HepG2 (cell line): Measurements from ENCODE around the gene LTBR. TPM values are rescaled to one million over a fixed set of nuclear protein-coding genes. Genes with fewer than 3 reads are reported as not detected.

Experiments used
- ATAC-seq: fragments of 200-7000 bp; cut with Tn5 transposase; 3 replicates; pipeline ENCODE4 v1.9.1; 2020; ENCODE audit warnings: mild to moderate bottlenecking, moderate library complexity
- BruUV-seq: library from RNA; stranded (reverse); fragments of 400-500 nt; replicated peaks from 2 replicates; lab custom pipeline; 2021; lab: Mats Ljungman, UMichigan
- CTCF ChIA-PET: fragments of 300-600 bp; formaldehyde crosslinking; extraction: SDS; loops from one replicate; lab custom pipeline; 2021; ENCODE audit warnings: low total read pairs, inconsistent platforms, low intra/inter-chr PET ratio; lab: Yijun Ruan, JAX
- POLR2A ChIA-PET: fragments of 350-600 bp; sonication (Branson Sonifier 250); formaldehyde crosslinking; loops from one replicate; lab custom pipeline; 2020; ENCODE audit warnings: antibody characterized with exemption, inconsistent platforms; lab: Yijun Ruan, JAX
- DNase-seq: peaks from one replicate; pipeline ENCODE4 v3.0.0-alpha.2; 2015; ENCODE audit warnings: low spot score
- FAIRE-seq: peaks from 3 replicates; lab custom pipeline; 2011; peaks lifted over from hg19 to GRCh38; lab: Jason Lieb, UNC
- H2AFZ ChIP-seq: one replicate; pipeline ENCODE4 v1.6.1; 2011; ENCODE audit warnings: low read length, inconsistent platforms
- H3K27ac ChIP-seq: fragments of 300-600 bp; 3 replicates; pipeline ENCODE4 v1.8.0; 2011; ENCODE audit warnings: mixed run types, mild to moderate bottlenecking, mixed read lengths, low read length, inconsistent platforms; ENCODE audit not compliant: insufficient read depth; ENCODE audit errors: extremely low read length
- H3K27me3 ChIP-seq, 2 experiments: fragments of 200-600 bp in 1 of 2; 2 replicates in 1 of 2; 3 replicates in 1 of 2; pipeline versions ENCODE4 v1.6.0 to v1.8.0; 2011; ENCODE audit warnings: low read length in 2 of 2, mild to moderate bottlenecking in 2 of 2, moderate library complexity in 2 of 2, inconsistent platforms in 1 of 2; ENCODE audit not compliant: insufficient read depth in 2 of 2, control insufficient read depth in 1 of 2
- H3K36me3 ChIP-seq, 2 experiments: fragments of 200-600 bp in 1 of 2; replicated peaks in 1 of 2; 2 replicates in 1 of 2; 3 replicates in 1 of 2; pipeline versions ENCODE4 v1.5.1 to v1.8.0; 2011; ENCODE audit warnings: low read length in 2 of 2, inconsistent platforms in 1 of 2; ENCODE audit not compliant: insufficient read depth in 2 of 2, control insufficient read depth in 1 of 2
- H3K4me1 ChIP-seq: 2 replicates; pipeline ENCODE4 v1.5.1; 2012; ENCODE audit warnings: low read length, inconsistent platforms; ENCODE audit not compliant: insufficient read depth
- H3K4me2 ChIP-seq: 2 replicates; pipeline ENCODE4 v1.6.0; 2011; ENCODE audit warnings: low read depth, low read length, inconsistent platforms
- H3K4me3 ChIP-seq, 3 experiments: fragments of 200-600 bp in 1 of 3; sonication (generic), shearing (Covaris generic) in 1 of 3; replicated peaks in 1 of 3; 2 replicates each; pipeline ENCODE4 v1.5.1; 2011 to 2016; ENCODE audit warnings: low read length in 3 of 3, inconsistent platforms in 2 of 3, low read depth in 2 of 3, mild to moderate bottlenecking in 2 of 3, control low read depth in 1 of 3, mixed read lengths in 1 of 3; ENCODE audit not compliant: insufficient read depth in 1 of 3
- H3K79me2 ChIP-seq: one replicate; pipeline ENCODE4 v1.6.1; 2011; ENCODE audit warnings: low read length, inconsistent platforms; ENCODE audit not compliant: insufficient read depth
- H3K9ac ChIP-seq: 2 replicates; pipeline ENCODE4 v1.6.0; 2011; ENCODE audit warnings: mild to moderate bottlenecking, low read depth, low read length, inconsistent platforms; ENCODE audit not compliant: insufficient read depth
- H3K9me3 ChIP-seq: 2 replicates; pipeline ENCODE4 v1.5.1; 2012; ENCODE audit warnings: mild to moderate bottlenecking, low read length
- H4K20me1 ChIP-seq: 2 replicates; pipeline ENCODE4 v1.6.0; 2011; ENCODE audit warnings: inconsistent platforms, mild to moderate bottlenecking, low read length, moderate library complexity; ENCODE audit not compliant: insufficient read depth
- AKNA ChIP-seq: sonication (generic); formaldehyde crosslinking; IDR thresholded peaks from 2 replicates; pipeline ENCODE4 v1.4.0; 2020; ENCODE audit warnings: missing genetic modification reagents, borderline replicate concordance
- ATF7-NPFF ChIP-seq: sonication (generic); formaldehyde crosslinking; IDR thresholded peaks from 2 replicates; pipeline ENCODE4 v1.8.1; 2023; ENCODE audit warnings: mild to moderate bottlenecking, low read depth, missing genetic modification reagents, moderate library complexity
- IKZF1 ChIP-seq: fragments of 450-650 bp; IDR thresholded peaks from 2 replicates; pipeline ENCODE4 v1.7.1; 2016
- SMAD1 ChIP-seq: sonication (generic); formaldehyde crosslinking; IDR thresholded peaks from 2 replicates; pipeline ENCODE4 v1.4.0; 2020; ENCODE audit warnings: missing genetic modification reagents, low read depth, mild to moderate bottlenecking, borderline replicate concordance
- ZBTB43 ChIP-seq: sonication (generic); formaldehyde crosslinking; conservative IDR thresholded peaks from 2 replicates; pipeline ENCODE4 v1.4.0; 2020; ENCODE audit warnings: missing genetic modification reagents
- ZNF451 ChIP-seq: sonication (generic); formaldehyde crosslinking; IDR thresholded peaks from 2 replicates; pipeline ENCODE4 v1.5.0; 2020; ENCODE audit warnings: mild to moderate bottlenecking, missing genetic modification reagents
- ZNF564 ChIP-seq: sonication (generic); formaldehyde crosslinking; IDR thresholded peaks from 2 replicates; pipeline ENCODE4 v1.8.1; 2023; ENCODE audit warnings: mild to moderate bottlenecking, missing genetic modification reagents
- ZNF713 ChIP-seq: sonication (generic); formaldehyde crosslinking; IDR thresholded peaks from 2 replicates; pipeline ENCODE4 v1.4.0; 2020; ENCODE audit warnings: mild to moderate bottlenecking, missing genetic modification reagents
- WGBS: methylation state at CpG from one replicate; pipeline ENCODE4 v1.1.6; 2017; ENCODE audit warnings: low lambda C conversion rate; 5-methylcytosine and 5-hydroxymethylcytosine counted together
- in situ Hi-C: cut with HindIII; loops from 2 replicates; pipeline ENCODE4 v1.10.0; 2017; ENCODE audit warnings: low pct_unique_long_range_greater_than_20kb; ENCODE audit not compliant: extremely low pct_ligation_motif_present
- intact Hi-C: fragments of 100-400 bp; cut with micrococcal nuclease; formaldehyde crosslinking; loops from one replicate; pipeline ENCODE4 v1.10.0; 2022; ENCODE audit not compliant: unreplicated experiment
- polyA plus RNA-seq, 8 experiments: library from polyadenylated mRNA; depleted of rRNA in 3 of 8; stranded (reverse) in 7 of 8; unstranded in 1 of 8; fragments of >200 nt; fragmentation: Illumina TruSeq in 4 of 8; extraction: Trizol in 4 of 8; gene quantifications; 2 replicates each; pipeline versions ENCODE4 v1.2.1 to v1.2.3, GENCODE V29; 2011 to 2016; ENCODE audit warnings: low read depth in 4 of 8, missing spikeins in 1 of 8, mixed read lengths in 1 of 8; ENCODE audit not compliant: insufficient read depth in 1 of 8
- total RNA-seq, 5 experiments: library from RNA; depleted of rRNA; stranded (reverse); fragments of >200 nt; fragmentation: Illumina TruSeq; extraction: Trizol; gene quantifications; 2 replicates each; pipeline ENCODE4 v1.2.3, GENCODE V29; 2016; ENCODE audit warnings: low read depth in 1 of 5

Gene LTBR
- total and polyA plus RNA-seq, 2 of the 13 experiments (the other 11 are each of a cell fraction or from before 2014, with no cell fraction given), result 31.4 to 34.8 TPM

GRCh38 chr12:6380141-6381121, 3.5 kb upstream of the LTBR start:
- ATAC-seq (no peak), DNase-seq (no peak), FAIRE-seq (no peak)
- in situ Hi-C loops (no loop called here), intact Hi-C loops (no loop called here)
- no peak for TF ChIP-seq ZNF451 (CRISPR knock-in tag)
- TF ChIP-seq IKZF1, result no peak
- TF ChIP-seq SMAD1 (CRISPR knock-in tag), result no peak
- TF ChIP-seq ZNF713 (CRISPR knock-in tag), result no peak
- TF ChIP-seq ZBTB43, result no peak
- no peak for TF ChIP-seq ATF7-NPFF (CRISPR knock-in tag)
- no peak for TF ChIP-seq AKNA
- no peak for TF ChIP-seq ZNF564 (CRISPR knock-in tag)
- Histone ChIP-seq H3K27ac (no peak overlapping the region), H3K9ac (no peak overlapping the region), H3K4me1 (peaks cover 62% of the 10 kb centered on the region), H3K4me2 (no peak overlapping the region), H3K4me3 (no peak overlapping the region), H2AFZ (no peak overlapping the region), H3K27me3 (peaks cover 0 to 2% of the 10 kb centered on the region in 2 experiments; a peak in 1 of 5 replicates), H4K20me1 (no peaks in the 10 kb centered on the region), H3K9me3 (no peaks in the 10 kb centered on the region), H3K79me2 (peaks cover 23% of the 10 kb centered on the region), H3K36me3 (no peaks in the 10 kb centered on the region)
- CTCF ChIA-PET, result no interaction called here
- WGBS, result 80% methylated on average over 14 of the region's 14 CpGs
- POLR2A ChIA-PET, result interaction anchor here (1.0 to 7.2 kb wide), 3 partner anchors 8 to 45 kb away, joined by 5 to 140 read pairs (median 136); partner anchors contain the start of gene SCNN1A
- BruUV-seq, result no TSS peak
